ENCODE measurements around the gene NUDT22.
A peak's percentile ranks its signal among the peaks of the same experiment; 100 is the strongest.

The NUDT22 gene

GRCh38 chr11:64276653-64277431 is 50.8 kb downstream of the NUDT22 start:
- H3K9me3 ChIP-seq (ENCODE audit: control insufficient read depth in 5 of 5, low read length in 5 of 5): no peaks in the 10 kb centered on the region
- H3K4me3 ChIP-seq (ENCODE audit: low read depth in 1 of 5, low read length in 5 of 5): no peak overlapping the region
- peaks cover 0 to 8% (median 6%) of the 10 kb centered on the region in 5 donors for H3K4me1 ChIP-seq (ENCODE audit: control insufficient read depth in 5 of 5, insufficient read depth in 5 of 5, low read length in 5 of 5)
- H3K9ac ChIP-seq (ENCODE audit: low read length in 5 of 5): peak overlapping the region in 2 of 5 donors; percentile 13 to 41
- peaks cover 0 to 38% (median 22%) of the 10 kb centered on the region in 5 donors for H3K36me3 ChIP-seq (ENCODE audit: control insufficient read depth in 5 of 5, insufficient read depth in 5 of 5, low read length in 5 of 5)
- no peak overlapping the region for H3K27ac ChIP-seq (ENCODE audit: low read depth, low read length)
- no peaks in the 10 kb centered on the region for H3K27me3 ChIP-seq (ENCODE audit: control insufficient read depth in 5 of 5, insufficient read depth in 4 of 5, low read length in 5 of 5)

- no peaks in the 10 kb centered on the region for H3K9me3 ChIP-seq (ENCODE audit: control insufficient read depth in 5 of 5, low read length in 5 of 5)
- H3K27ac ChIP-seq (ENCODE audit: low read depth, low read length): no peak overlapping the region
- no peaks in the 10 kb centered on the region for H3K27me3 ChIP-seq (ENCODE audit: control insufficient read depth in 5 of 5, insufficient read depth in 4 of 5, low read length in 5 of 5)
- peaks cover 0 to 42% (median 26%) of the 10 kb centered on the region in 5 donors for H3K36me3 ChIP-seq (ENCODE audit: control insufficient read depth in 5 of 5, insufficient read depth in 5 of 5, low read length in 5 of 5)
- H3K4me3 ChIP-seq (ENCODE audit: low read depth in 1 of 5, low read length in 5 of 5): no peak overlapping the region
- no peak overlapping the region for H3K9ac ChIP-seq (ENCODE audit: low read length in 5 of 5)
- peaks cover 0 to 11% (median 7%) of the 10 kb centered on the region in 5 donors for H3K4me1 ChIP-seq (ENCODE audit: control insufficient read depth in 5 of 5, insufficient read depth in 5 of 5, low read length in 5 of 5)
Measured at GRCh38 chr11:64278576-64279190, 52.6 kb downstream of the NUDT22 start.
